Endothelial cell (in vitro differentiated cells): Measurements from ENCODE around the gene SEC14L1. TPM values are rescaled to one million over a fixed set of nuclear protein-coding genes. Genes with fewer than 3 reads are reported as not detected.

Source experiments
- DNase-seq: peaks from one replicate; pipeline ENCODE4 v3.0.0; 2021; ENCODE audit warnings: low spot score
- H3K27ac Mint-ChIP-seq: one replicate; pipeline ENCODE4 v1.8.0; 2021; ENCODE audit warnings: mixed read lengths, inconsistent platforms; ENCODE audit not compliant: unreplicated experiment
- H3K27me3 Mint-ChIP-seq: one replicate; pipeline ENCODE4 v1.8.0; 2021; ENCODE audit warnings: mild to moderate bottlenecking, moderate library complexity, mixed read lengths, inconsistent platforms; ENCODE audit not compliant: unreplicated experiment
- H3K36me3 Mint-ChIP-seq: one replicate; pipeline ENCODE4 v1.8.0; 2021; ENCODE audit warnings: mild to moderate bottlenecking, low read depth, mixed read lengths, inconsistent platforms; ENCODE audit not compliant: unreplicated experiment
- H3K4me1 Mint-ChIP-seq: one replicate; pipeline ENCODE4 v1.8.0; 2021; ENCODE audit warnings: mild to moderate bottlenecking, mixed read lengths, inconsistent platforms; ENCODE audit not compliant: unreplicated experiment
- H3K4me3 Mint-ChIP-seq: one replicate; pipeline ENCODE4 v1.8.0; 2021; ENCODE audit warnings: mild to moderate bottlenecking, mixed read lengths, inconsistent platforms; ENCODE audit not compliant: unreplicated experiment
- H3K9me3 Mint-ChIP-seq: one replicate; pipeline ENCODE4 v1.8.0; 2021; ENCODE audit warnings: mixed read lengths, inconsistent platforms; ENCODE audit not compliant: unreplicated experiment
- CTCF ChIP-seq: fragments of 200-600 bp; sonication (generic); IDR thresholded peaks from one replicate; pipeline ENCODE4 v1.5.0; 2021; ENCODE audit warnings: antibody characterized with exemption; ENCODE audit not compliant: unreplicated experiment
- total RNA-seq: library from RNA; stranded (reverse); fragmentation: NEBNext Ultra II Directional; extraction: Animal tissue kit (Norgen Biotek cat#: 25700); gene quantifications from one replicate; pipeline ENCODE4 v1.2.1, GENCODE V29; 2021; ENCODE audit not compliant: unreplicated experiment

The SEC14L1 gene
- total RNA-seq, 1 donor from 2014 or later = 315 TPM

- Mint-ChIP-seq H3K36me3 (peaks cover 8% of the 10 kb centered on the region), H3K9me3 (no peaks in the 10 kb centered on the region), H3K27me3 (peaks cover 8% of the 10 kb centered on the region), H3K4me1 (peaks cover 11% of the 10 kb centered on the region), H3K27ac (no peak overlapping the region), H3K4me3 (no peak overlapping the region)
- no peak for DNase-seq
- no peak for TF ChIP-seq CTCF
These were observed 83.1 kb downstream of the SEC14L1 start for GRCh38 chr17:77223642-77224420.

- no peak overlapping the region for H3K27ac Mint-ChIP-seq
- H3K36me3 Mint-ChIP-seq = peaks cover 3% of the 10 kb centered on the region
- TF ChIP-seq CTCF = no peak
- no peak for DNase-seq
- H3K27me3 Mint-ChIP-seq = peaks cover 6% of the 10 kb centered on the region
- no peak overlapping the region for H3K4me3 Mint-ChIP-seq
- no peaks in the 10 kb centered on the region for H3K9me3 Mint-ChIP-seq
- H3K4me1 Mint-ChIP-seq = peaks cover 11% of the 10 kb centered on the region
These were observed 84.5 kb downstream of the SEC14L1 start for GRCh38 chr17:77225265-77225664.

GRCh38 chr17:77227461-77228240 lies 86.9 kb downstream of the SEC14L1 start:
- DNase-seq = no peak
- Mint-ChIP-seq H3K27me3 (peaks cover 10% of the 10 kb centered on the region), H3K4me3 (no peak overlapping the region), H3K9me3 (no peaks in the 10 kb centered on the region), H3K4me1 (peaks cover 6% of the 10 kb centered on the region), H3K36me3 (peaks cover 6% of the 10 kb centered on the region), H3K27ac (no peak overlapping the region)
- no peak for TF ChIP-seq CTCF

GRCh38 chr17:77228241-77228752 lies 87.5 kb downstream of the SEC14L1 start:
- H3K4me3 Mint-ChIP-seq = no peak overlapping the region
- no peak for TF ChIP-seq CTCF
- peaks cover 10% of the 10 kb centered on the region for H3K27me3 Mint-ChIP-seq
- no peak overlapping the region for H3K27ac Mint-ChIP-seq
- peaks cover 8% of the 10 kb centered on the region for H3K36me3 Mint-ChIP-seq
- no peaks in the 10 kb centered on the region for H3K9me3 Mint-ChIP-seq
- peaks cover 6% of the 10 kb centered on the region for H3K4me1 Mint-ChIP-seq
- no peak for DNase-seq
